Adrenal gland (tissue), 12 donors: Measurements from ENCODE around the gene GLDN. TPM values are rescaled to one million over a fixed set of nuclear protein-coding genes. Genes with fewer than 3 reads are reported as not detected.

Source experiments
- DNase-seq, 7 donors: peaks; one replicate each; pipeline ENCODE4 v3.0.0-alpha.2; 2019 to 2020
- H3K27ac ChIP-seq, 5 donors: fragments of 200-600 bp; sonication (generic) in 4 of 5; 1 replicate in 3 of 5; 2 replicates in 2 of 5; pipeline versions ENCODE4 v1.5.1 to v1.8.0; 2016 to 2020; ENCODE audit warnings: mild to moderate bottlenecking in 1 of 5
- H3K27me3 ChIP-seq: fragments of 200-600 bp; 2 replicates; pipeline ENCODE4 v1.8.0; 2021
- H3K36me3 ChIP-seq, 2 donors: fragments of 200-600 bp; replicated peaks in 1 of 2; 1 replicate in 1 of 2; 2 replicates in 1 of 2; pipeline versions ENCODE4 v1.5.1 to v1.8.0; 2018 to 2022
- H3K4me1 ChIP-seq, 2 donors: fragments of 200-600 bp; replicated peaks in 1 of 2; 1 replicate in 1 of 2; 2 replicates in 1 of 2; pipeline versions ENCODE4 v1.5.1 to v1.8.0; 2018 to 2021
- H3K4me3 ChIP-seq, 4 donors: fragments of 200-600 bp; sonication (generic) in 3 of 4; one replicate each; pipeline ENCODE4 v1.5.1; 2016 to 2018
- H3K9me3 ChIP-seq, 3 donors: fragments of 200-600 bp; sonication (generic) in 1 of 3; replicated peaks in 1 of 3; 1 replicate in 2 of 3; 2 replicates in 1 of 3; pipeline versions ENCODE4 v1.5.1 to v1.8.0; 2016 to 2021
- POLR2A ChIP-seq, 2 donors: fragments of 450-650 bp; IDR thresholded peaks; one replicate each; pipeline ENCODE4 v1.6.1; 2017; ENCODE audit warnings: antibody characterized with exemption in 2 of 2, mild to moderate bottlenecking in 2 of 2, moderate library complexity in 1 of 2
- WGBS, 4 donors: extraction: QIAGEN DNeasy Blood & Tissue Kit in 2 of 4; methylation state at CpG; one replicate each; pipeline versions ENCODE4 v1.1.5 to v1.1.7; 2013 to 2017; 5-methylcytosine and 5-hydroxymethylcytosine counted together
- intact Hi-C, 2 donors: fragments of 100-400 bp; cut with DNase I; formaldehyde crosslinking; loops; one replicate each; pipeline versions ENCODE4 v1.14.1 to v1.15.0; 2022 to 2023
- polyA plus RNA-seq, 3 donors: library from polyadenylated mRNA; stranded (reverse); fragments of 200-250 nt in 2 of 3; fragments of 350-450 nt in 1 of 3; fragmentation: Illumina TruSeq in 1 of 3; extraction: RNeasy Lipid Tissue Mini Kit (QIAGEN cat#74804) in 1 of 3; gene quantifications; one replicate each; pipeline ENCODE4 v1.2.3, GENCODE V29; 2013 to 2014
- total RNA-seq, 9 donors: library from RNA; depleted of rRNA in 4 of 9; stranded (reverse); fragments of >200 nt in 4 of 9; fragments of 120-200 nt in 1 of 9; fragmentation: NEBNext Ultra II Directional in 1 of 9; extraction: Animal tissue kit (Norgen Biotek cat#: 25700) in 1 of 9; gene quantifications; one replicate each; pipeline versions ENCODE4 v1.1.0 to v1.2.4, GENCODE V29; 2013 to 2023
- TF ChIP-seq, protein P1 (sequence below), 6 experiments: fragments of 450-650 bp in 4 of 6; fragments of 200-600 bp in 2 of 6; sonication (generic) in 1 of 6; IDR thresholded peaks; 1 replicate in 5 of 6; 2 replicates in 1 of 6; pipeline versions ENCODE4 v1.5.1 to v1.8.0; 2016 to 2021; ENCODE audit warnings: antibody characterized with exemption in 6 of 6, mild to moderate bottlenecking in 2 of 6, moderate library complexity in 1 of 6
- donor health status: healthy with polysubstance abuse.
- donor health status: Bipolar disorder and iron deficiency.
- donor health status: DM: yes; HTN: yes; CAD: no.
- donor health status: DM: no; HTN: no; CAD: no.
- donor health status: DM: no; HTN: no; CAD: no.
- donor health status: DM: yes; HTN: yes; CAD: no.

GLDN gene
- total and polyA plus RNA-seq, 12 donors: 0.44 to 30.8 (median 5.9) TPM

DNA sequence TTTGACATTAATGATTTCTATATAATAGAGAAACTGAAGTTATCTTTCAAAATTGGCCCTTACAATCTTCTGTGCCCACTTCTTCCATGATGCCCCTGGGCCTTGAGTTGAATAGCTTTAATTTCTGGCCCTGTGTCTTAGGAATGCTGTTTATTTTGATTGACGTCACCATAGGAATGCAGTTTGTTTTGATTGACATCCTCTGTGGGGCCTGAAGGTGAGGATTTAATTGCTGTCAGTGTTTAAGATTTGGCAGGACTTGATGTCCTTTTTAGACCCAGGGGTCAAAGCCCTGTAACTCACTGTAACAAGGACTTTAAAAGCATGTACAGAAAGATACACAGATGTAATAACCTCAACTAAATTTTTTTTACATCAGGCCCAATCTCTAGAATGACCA is 83.3 kb downstream of the GLDN start:
- Histone ChIP-seq H3K36me3 (no peaks in the 10 kb centered on the region), H3K27me3 (no peaks in the 10 kb centered on the region), H3K9me3 (no peaks in the 10 kb centered on the region), H3K4me3 (no peak overlapping the region), H3K27ac (no peak overlapping the region), H3K4me1 (no peaks in the 10 kb centered on the region)
- TF ChIP-seq, protein P1, sequence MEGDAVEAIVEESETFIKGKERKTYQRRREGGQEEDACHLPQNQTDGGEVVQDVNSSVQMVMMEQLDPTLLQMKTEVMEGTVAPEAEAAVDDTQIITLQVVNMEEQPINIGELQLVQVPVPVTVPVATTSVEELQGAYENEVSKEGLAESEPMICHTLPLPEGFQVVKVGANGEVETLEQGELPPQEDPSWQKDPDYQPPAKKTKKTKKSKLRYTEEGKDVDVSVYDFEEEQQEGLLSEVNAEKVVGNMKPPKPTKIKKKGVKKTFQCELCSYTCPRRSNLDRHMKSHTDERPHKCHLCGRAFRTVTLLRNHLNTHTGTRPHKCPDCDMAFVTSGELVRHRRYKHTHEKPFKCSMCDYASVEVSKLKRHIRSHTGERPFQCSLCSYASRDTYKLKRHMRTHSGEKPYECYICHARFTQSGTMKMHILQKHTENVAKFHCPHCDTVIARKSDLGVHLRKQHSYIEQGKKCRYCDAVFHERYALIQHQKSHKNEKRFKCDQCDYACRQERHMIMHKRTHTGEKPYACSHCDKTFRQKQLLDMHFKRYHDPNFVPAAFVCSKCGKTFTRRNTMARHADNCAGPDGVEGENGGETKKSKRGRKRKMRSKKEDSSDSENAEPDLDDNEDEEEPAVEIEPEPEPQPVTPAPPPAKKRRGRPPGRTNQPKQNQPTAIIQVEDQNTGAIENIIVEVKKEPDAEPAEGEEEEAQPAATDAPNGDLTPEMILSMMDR (IDR thresholded peaks at IDR 0.05): no peak
- no peak for TF ChIP-seq POLR2A (IDR thresholded peaks at IDR 0.05)
- no peak for DNase-seq
- WGBS, 4 donors: 71 to 87% (median 85%) methylated on average over 1 of the region's 1 CpG
- intact Hi-C loops: no loop called here

DNA sequence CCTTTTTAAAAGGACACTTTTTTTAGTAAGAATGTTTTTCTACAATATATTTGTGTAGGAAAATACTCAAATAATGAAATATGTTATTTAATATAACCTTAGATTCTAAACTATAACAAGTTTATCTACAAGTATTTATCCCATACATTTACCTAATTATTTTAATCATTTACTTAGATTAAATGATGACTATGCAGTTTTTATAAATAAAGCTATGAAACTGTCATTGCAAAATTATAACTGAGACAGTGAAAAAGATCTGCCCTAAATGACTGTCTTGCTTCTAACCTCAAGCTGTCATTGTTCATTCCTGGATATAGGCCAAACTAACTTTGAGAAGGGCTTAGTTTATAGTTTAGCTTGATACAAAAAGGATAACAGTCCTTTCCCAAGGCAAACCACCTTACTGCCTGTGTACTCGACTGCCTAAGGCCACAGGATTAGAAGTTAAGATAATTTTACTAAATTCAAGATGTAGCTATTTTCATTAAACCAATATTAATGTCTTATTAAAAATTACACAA is 84.1 kb downstream of the GLDN start:
- intact Hi-C loops: no loop called here
- no peak for DNase-seq
- no peak overlapping the region for H3K4me3 ChIP-seq
- WGBS, 4 donors: 39 to 68% (median 50%) methylated on average over 1 of the region's 1 CpG
- H3K36me3 ChIP-seq: no peaks in the 10 kb centered on the region
- no peaks in the 10 kb centered on the region for H3K9me3 ChIP-seq
- H3K27ac ChIP-seq: no peak overlapping the region
- no peaks in the 10 kb centered on the region for H3K27me3 ChIP-seq
- no peaks in the 10 kb centered on the region for H3K4me1 ChIP-seq
- TF ChIP-seq, protein P1 (IDR thresholded peaks at IDR 0.05): no peak
- no peak for TF ChIP-seq POLR2A (IDR thresholded peaks at IDR 0.05)

DNA sequence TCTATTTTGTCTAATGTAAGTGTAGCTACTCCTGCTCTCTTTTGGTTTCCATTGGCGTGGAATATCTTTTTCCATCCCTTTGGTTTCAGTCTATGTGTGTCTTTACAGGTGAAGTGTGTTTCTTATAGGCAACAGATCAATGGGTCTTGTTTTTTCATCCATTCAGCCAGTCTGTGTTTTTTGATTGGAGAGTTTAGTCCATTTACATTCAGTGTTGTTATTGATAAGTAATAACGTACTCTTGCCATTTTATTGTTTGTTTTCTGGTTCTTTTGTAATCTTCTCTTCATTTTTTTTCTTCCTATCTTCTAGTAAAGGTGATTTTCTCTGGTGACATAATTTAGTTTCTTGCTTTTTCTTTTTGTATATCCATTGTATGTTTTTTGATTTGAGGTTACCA is 97.1 kb downstream of the GLDN start:
- H3K27me3 ChIP-seq: no peaks in the 10 kb centered on the region
- no peak overlapping the region for H3K27ac ChIP-seq
- no peaks in the 10 kb centered on the region for H3K9me3 ChIP-seq
- no peaks in the 10 kb centered on the region for H3K4me1 ChIP-seq
- intact Hi-C loops: no loop called here
- TF ChIP-seq, protein P1 (IDR thresholded peaks at IDR 0.05): no peak
- no peak for TF ChIP-seq POLR2A (IDR thresholded peaks at IDR 0.05)
- no peaks in the 10 kb centered on the region for H3K36me3 ChIP-seq
- DNase-seq: no peak
- H3K4me3 ChIP-seq: no peak overlapping the region
- 85 to 91% (median 88%) methylated on average over 2 of the region's 2 CpGs for WGBS, 4 donors

DNA sequence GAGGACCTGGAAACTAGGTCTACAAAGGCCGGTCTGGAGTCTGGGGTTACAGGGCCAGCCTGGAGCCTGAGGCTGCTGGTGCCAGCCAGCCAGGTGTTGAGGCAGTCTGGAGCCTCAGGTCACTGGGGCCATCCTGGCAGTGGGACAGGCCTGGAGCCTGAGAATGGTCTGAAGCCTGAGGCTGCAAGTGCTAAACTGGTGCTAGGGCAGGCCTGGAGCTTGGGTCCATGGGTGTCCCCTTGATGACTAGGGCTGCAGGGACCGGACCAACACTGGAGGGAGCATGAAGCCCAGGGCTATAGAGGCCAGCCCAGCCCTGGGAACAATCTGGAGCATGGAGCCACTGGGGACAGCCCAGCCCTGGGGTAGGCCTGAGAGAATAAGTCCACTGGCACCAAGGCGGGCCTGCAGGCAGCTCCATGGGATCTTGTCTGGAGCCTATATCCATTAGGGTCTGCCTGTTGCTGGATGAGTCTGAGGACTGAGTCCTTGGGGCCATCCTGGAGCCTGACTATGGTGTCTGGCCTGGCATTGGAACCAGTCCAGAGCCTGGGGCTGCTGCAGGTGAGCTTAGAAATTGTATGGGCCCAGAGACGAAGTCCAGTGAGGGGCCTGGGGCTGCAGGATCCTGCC is 101.9 kb downstream of the GLDN start:
- WGBS, 4 donors: 95 to 100% (median 99%) methylated on average over 1 to 4 of the region's 4 CpGs
- TF ChIP-seq POLR2A (IDR thresholded peaks at IDR 0.05): no peak
- TF ChIP-seq, protein P1 (IDR thresholded peaks at IDR 0.05): no peak
- Histone ChIP-seq H3K4me3 (no peak overlapping the region), H3K36me3 (peaks cover 0 to 13% of the 10 kb centered on the region in 2 donors), H3K27me3 (no peaks in the 10 kb centered on the region), H3K9me3 (no peaks in the 10 kb centered on the region), H3K27ac (no peak overlapping the region), H3K4me1 (no peaks in the 10 kb centered on the region)
- intact Hi-C loops: no loop called here
- DNase-seq: no peak
